ENCODE data around the gene ADIRF. TPM values are rescaled to one million over a fixed set of nuclear protein-coding genes. Genes with fewer than 3 reads are reported as not detected.

The ADIRF gene
- total RNA-seq, 1 donor from 2014 or later = not detected

- Histone ChIP-seq H3K9ac (ENCODE audit: low read length) (no peak overlapping the region), H4K20me1 (ENCODE audit: insufficient read depth, low read length) (no peaks in the 10 kb centered on the region), H2AFZ (ENCODE audit: low read depth, low read length) (no peak overlapping the region), H3K79me2 (ENCODE audit: insufficient read depth, low read length) (no peaks in the 10 kb centered on the region), H3K9me3 (ENCODE audit: insufficient read depth, low read depth, low read length) (peaks cover 2% of the 10 kb centered on the region), H3K4me3 (ENCODE audit: insufficient read depth, low read depth, low read length) (no peak overlapping the region), H3K27me3 (ENCODE audit: insufficient read depth, low read length) (no peaks in the 10 kb centered on the region), H3K36me3 (ENCODE audit: insufficient read depth, low read length) (no peaks in the 10 kb centered on the region), H3K4me1 (ENCODE audit: insufficient read depth, low read length) (peaks cover 20% of the 10 kb centered on the region), H3K27ac (ENCODE audit: low read depth, low read length) (no peak overlapping the region), H3K4me2 (ENCODE audit: low read length) (no peak overlapping the region)
- Mint-ChIP-seq H3K4me3 (ENCODE audit: unreplicated experiment) (no peak overlapping the region), H3K36me3 (ENCODE audit: low read depth, unreplicated experiment) (peaks cover 3% of the 10 kb centered on the region), H3K9me3 (ENCODE audit: unreplicated experiment) (peaks cover 8% of the 10 kb centered on the region), H3K27ac (ENCODE audit: unreplicated experiment) (no peak overlapping the region), H3K4me1 (ENCODE audit: low read depth, unreplicated experiment) (peaks cover 11% of the 10 kb centered on the region), H3K27me3 (ENCODE audit: low read depth, unreplicated experiment) (no peaks in the 10 kb centered on the region)
- DNase-seq (ENCODE audit: low read depth) (no peak), FAIRE-seq (no peak)
- no peak for TF ChIP-seq EZH2 (IDR thresholded peaks at IDR 0.05; ENCODE audit: insufficient read depth, low read length)
- no peak for TF ChIP-seq CTCF (IDR thresholded peaks at IDR 0.05; ENCODE audit: insufficient read depth, low read depth, low read length)
These were observed 11.3 kb upstream of the ADIRF start for GRCh38 chr10:86956848-86957448.

- Mint-ChIP-seq H3K27ac (ENCODE audit: unreplicated experiment) (no peak within 1 kb of the TSS), H3K4me3 (ENCODE audit: unreplicated experiment) (no peak within 1 kb of the TSS), H3K4me1 (ENCODE audit: low read depth, unreplicated experiment) (peaks cover 11% of the 10 kb centered on the region), H3K36me3 (ENCODE audit: low read depth, unreplicated experiment) (no peaks in the 10 kb centered on the region), H3K9me3 (ENCODE audit: unreplicated experiment) (peaks cover 3% of the 10 kb centered on the region), H3K27me3 (ENCODE audit: low read depth, unreplicated experiment) (no peaks in the 10 kb centered on the region)
- no peaks in the 10 kb centered on the region for H3K36me3 ChIP-seq (ENCODE audit: insufficient read depth, low read length)
- H2AFZ ChIP-seq (ENCODE audit: low read depth, low read length) = no peak within 1 kb of the TSS
- DNase-seq (ENCODE audit: low read depth) (no peak), FAIRE-seq (no peak)
- H4K20me1 ChIP-seq (ENCODE audit: insufficient read depth, low read length) = no peaks in the 10 kb centered on the region
- H3K9me3 ChIP-seq (ENCODE audit: insufficient read depth, low read depth, low read length) = no peaks in the 10 kb centered on the region
- no peak within 1 kb of the TSS for H3K27ac ChIP-seq (ENCODE audit: low read depth, low read length)
- no peaks in the 10 kb centered on the region for H3K27me3 ChIP-seq (ENCODE audit: insufficient read depth, low read length)
- H3K4me2 ChIP-seq (ENCODE audit: low read length) = peak within 1 kb of the TSS; percentile 34
- H3K79me2 ChIP-seq (ENCODE audit: insufficient read depth, low read length) = no peaks in the 10 kb centered on the region
- TF ChIP-seq CTCF (IDR thresholded peaks at IDR 0.05; ENCODE audit: insufficient read depth, low read depth, low read length) (no peak), EZH2 (IDR thresholded peaks at IDR 0.05; ENCODE audit: insufficient read depth, low read length) (no peak)
- H3K4me3 ChIP-seq (ENCODE audit: insufficient read depth, low read depth, low read length) = no peak within 1 kb of the TSS
- H3K9ac ChIP-seq (ENCODE audit: low read length) = no peak within 1 kb of the TSS
- H3K4me1 ChIP-seq (ENCODE audit: insufficient read depth, low read length) = peaks cover 20% of the 10 kb centered on the region
These were observed 10.7 kb upstream of the ADIRF start, which contains the start of gene MMRN2 for GRCh38 chr10:86957471-86958115. Gene MMRN2 (minus strand): TSS chr10:86957615. CDS start chr10:86957541, 74 bp downstream.

Data from astrocyte (in vitro differentiated cells and primary cell).